ENCODE measurements around the gene IFFO2.
"Not testable (repeated sequence)": the region's sequence is repeated elsewhere in the genome, so short reads cannot be mapped to it uniquely, and the experiment has no call there.

IFFO2 gene

GRCh38 chr1:18871401-18872070, 84.9 kb downstream of the IFFO2 start:
- DNase-seq: no peak

DNA sequence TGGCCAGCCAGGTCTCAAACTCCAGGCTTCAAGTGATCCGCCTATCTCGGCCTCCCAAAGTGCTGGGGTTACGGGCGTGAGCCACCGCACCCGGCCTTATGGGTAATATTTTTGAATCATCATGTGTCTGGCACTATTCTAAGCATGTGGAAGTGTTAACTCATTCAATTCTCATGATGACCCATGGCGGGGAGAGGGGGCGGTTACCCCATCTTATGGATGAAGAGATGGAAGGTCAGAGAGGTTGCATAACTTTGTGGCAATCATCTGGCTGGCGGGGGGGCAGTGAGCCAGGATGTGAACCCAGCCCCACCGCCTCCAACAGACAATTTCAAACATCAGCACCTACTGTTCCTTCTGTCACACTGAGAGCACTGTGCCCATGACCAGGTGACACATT, 85.5 kb downstream of the IFFO2 start:
- no peak for DNase-seq

DNA sequence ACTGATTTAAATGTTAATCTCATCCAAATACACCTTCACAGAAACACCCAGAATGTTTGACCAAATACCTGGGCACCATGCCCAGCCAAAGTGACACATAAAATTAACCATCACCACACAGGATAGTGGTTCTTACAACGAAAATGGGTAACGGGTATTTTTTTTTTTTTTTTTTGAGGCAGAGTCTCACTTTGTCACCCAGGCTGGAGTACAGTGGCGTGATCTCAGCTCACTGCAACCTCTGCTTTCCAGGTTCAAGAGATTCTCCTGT, 85.9 kb downstream of the IFFO2 start:
- not testable (repeated sequence) for DNase-seq

DNA sequence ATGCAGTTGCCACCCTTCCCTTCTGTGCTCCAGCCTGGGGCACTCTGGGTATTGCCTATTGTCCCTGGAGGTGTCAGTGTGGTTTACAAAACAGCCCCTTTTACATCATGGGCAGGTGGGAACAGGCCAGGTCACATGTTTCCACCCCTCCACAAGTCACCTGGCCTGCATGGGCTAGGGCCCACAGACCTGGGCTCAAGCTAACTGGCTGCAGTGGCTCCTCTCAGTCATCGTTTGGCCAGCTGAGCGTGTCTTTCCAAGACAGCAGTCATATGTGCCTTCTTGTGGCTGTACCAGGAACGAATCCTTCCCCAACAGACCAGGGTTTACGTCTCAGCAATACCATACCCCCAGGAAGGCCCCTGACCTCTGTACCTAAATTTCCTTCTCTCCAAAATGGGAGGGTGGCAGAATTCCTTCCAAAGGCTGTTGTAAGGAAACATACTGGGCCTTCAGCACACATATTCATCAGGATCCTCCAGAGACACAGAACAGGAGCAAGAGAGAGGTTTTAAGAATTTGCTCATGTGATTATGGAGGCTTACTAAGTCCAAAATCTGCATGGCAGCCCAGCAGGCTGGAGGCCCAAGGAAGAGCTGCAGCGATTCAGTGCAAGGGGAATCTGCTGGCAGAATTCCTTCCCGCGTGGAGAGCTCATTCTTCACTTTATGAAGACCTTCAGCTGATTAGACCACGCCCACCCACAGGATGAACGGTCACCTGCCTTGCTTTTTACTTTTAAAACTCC, 86.5 kb downstream of the IFFO2 start:
- no peak for DNase-seq

DNA sequence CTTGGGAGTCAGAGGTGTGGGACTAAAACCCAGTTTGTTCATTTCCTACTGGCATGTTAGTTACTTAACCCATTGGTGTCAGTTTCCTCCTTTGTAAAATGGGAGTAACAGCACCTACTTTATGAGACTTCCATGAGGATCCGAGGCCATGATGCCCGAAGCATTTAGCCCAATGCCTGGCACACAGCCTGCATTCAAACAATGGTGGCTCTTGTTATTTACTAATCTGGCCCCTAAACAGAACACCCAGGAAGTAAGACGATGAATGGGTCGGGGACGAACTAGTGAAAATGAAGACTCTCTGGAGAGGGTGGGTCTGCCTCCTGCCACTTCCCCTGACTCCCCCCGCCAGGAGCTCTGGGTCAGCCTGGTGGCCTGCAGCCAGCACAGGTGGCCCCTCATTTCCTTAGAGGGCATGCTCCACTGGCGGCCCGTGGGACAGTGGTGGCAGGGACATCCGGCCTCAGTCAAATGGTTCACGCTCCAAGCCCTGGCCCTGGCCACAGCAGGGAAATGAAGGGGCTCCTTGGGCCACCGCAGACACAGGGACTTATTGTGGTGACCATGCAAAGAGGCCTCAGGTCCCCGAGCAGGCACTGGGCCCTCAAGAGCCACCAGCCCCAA, 87.6 kb downstream of the IFFO2 start:
- no peak for DNase-seq

DNA sequence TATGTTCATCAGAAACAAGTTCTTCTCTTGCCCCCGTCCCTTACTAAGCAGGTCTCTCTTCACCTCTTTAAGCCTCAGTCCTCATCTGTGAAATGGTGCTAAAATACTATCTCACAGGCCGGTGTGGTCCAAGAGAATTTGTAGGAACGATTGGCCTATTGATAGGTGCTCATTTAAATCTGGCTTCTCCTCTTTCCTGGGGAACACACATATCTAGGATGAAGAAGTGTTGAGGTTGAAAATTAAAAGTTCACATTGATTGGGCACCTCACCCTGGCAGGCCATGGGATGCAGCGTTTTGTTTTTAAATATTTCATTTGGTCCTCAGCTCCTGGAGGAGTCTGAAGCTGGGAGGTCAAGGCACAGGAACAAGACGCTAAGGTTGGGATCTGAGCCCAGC, 88.1 kb downstream of the IFFO2 start:
- no peak for DNase-seq

DNA sequence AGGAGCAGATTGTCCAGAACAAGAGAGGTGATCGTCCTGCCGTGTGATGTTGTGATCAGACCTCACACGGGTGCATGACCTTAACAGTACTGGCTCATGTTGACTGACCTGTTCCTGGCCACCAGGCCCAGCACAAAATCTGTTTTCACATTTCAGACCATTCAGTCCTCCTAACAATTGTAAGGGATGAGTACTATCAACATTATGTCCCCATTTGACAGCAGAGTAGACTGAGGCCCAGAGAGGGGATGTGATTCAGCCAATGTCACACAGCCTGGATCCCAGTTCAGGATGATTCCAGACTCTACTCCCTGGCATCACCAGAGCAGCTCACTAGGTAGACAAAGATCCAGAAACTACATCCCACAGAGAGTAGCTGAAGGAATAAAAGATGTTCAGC, 89.6 kb downstream of the IFFO2 start:
- no peak for DNase-seq

DNA sequence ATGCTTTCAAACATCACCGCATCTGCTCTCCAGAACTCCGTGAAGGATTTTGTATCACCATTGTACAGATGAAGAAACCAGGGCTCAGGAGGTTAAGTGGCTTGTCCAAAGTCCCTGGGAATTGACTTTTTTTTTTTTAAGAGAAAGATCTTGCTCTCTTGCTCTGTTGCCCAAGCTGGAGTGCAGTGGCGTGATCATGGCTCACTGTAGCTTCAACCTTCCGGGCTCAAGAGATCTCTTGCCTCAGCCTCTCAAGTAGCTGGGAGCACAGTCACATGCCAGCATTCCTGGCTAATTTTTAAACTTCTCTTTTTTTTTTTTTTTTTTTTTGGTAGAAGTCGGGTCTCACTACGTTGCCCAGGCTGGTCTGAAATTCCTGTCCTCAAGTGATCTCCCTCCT, 90.2 kb downstream of the IFFO2 start:
- DNase-seq: no peak

DNA sequence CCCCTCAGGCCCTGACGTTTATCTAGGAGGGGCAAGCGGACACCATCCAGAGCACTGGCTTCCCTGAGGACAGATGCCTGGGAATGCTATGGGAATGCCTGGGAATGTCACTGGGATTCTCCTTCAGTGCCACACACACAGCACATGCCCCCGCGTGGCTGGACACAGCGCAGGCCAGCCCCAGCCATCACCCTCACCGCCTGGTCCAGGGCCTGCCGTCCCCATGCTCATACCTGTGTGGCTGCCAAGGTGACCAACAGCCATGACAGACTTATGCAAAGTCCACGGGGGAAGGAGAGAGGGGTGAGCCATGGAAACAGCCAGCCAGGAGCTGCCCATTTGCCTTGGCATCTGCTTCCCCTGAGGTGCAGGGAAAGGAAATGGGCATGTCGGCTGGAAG, 91.3 kb downstream of the IFFO2 start:
- no peak for DNase-seq

GRCh38 chr1:18861590-18861989, 94.9 kb downstream of the IFFO2 start:
- no peak for DNase-seq

DNA sequence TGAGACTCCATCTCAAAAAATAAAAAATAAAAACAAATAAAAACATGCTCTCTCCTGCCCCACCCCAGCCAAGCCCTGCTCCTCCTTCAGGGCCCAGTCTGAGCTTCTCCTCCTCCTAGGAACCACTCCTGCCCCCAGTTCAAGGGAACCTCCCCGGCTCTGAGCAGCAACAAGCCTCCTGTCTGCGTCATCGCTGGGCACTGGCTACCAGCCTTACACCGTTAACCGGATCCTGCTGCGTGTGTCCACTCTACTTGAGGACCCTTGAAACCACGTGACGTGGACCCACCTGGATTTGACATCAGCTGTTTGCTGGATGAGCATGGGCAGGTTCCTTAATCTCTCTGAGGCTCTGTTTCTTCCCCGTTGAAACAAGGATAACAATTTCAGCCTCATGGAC, 95.4 kb downstream of the IFFO2 start:
- DNase-seq: no peak

DNA sequence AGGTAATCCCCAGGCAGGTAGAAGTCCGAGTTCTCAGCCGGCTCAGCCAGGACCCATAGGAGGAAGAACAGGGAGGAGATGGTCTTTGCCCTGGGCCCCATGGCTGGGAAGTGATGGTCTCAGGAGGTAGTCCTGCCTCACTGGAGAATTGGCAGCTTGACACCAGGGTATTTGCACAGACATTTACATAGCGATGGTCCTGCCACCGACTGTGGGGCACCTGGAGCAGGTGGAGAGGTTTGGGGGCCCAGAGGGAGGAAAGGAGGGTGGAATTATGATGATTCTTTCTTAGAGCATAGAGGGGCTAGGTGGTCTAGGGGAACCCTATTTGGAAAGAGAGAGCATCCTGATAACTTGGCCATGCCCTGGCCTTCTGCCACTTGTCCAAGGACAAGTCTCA, 96.9 kb downstream of the IFFO2 start, which contains the start of gene TAS1R2:
TSS of gene TAS1R2 (minus strand) at position 101 of the 400 bp plus-strand sequence. CDS start at position 101, 0 bp downstream.
- DNase-seq: no peak

DNA sequence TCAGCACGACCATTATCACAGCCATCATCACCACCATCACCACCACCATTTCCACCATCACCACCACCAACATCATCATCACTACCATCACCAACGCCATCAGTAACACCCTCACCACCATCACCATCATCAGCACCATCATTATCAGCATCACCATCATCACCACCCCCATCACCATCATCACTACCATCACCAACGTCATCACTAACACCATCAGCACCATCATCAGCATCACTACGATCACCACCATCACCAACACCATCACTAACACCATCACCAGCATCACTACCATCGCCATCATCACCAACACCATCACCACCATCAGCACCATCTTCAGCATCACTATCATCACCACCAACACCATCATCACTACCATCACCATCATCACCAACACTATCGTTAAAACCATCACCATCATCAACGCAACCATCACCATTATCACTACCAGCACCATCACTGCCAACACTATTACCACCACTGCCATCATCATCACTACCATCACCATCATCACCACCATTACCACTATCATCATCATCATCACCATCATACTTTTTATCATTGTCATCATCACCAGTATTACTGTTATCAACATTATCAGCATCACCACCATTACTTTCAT, 98.3 kb downstream of the IFFO2 start:
- DNase-seq: no peak

GRCh38 chr1:18856435-18856834, 100.0 kb downstream of the IFFO2 start:
- DNase-seq: no peak

- no peak for DNase-seq
These were observed 100.9 kb downstream of the IFFO2 start for GRCh38 chr1:18855573-18855972.

GRCh38 chr1:18854331-18855025, 102.0 kb downstream of the IFFO2 start:
- DNase-seq: no peak

All from activated gamma-delta T cell treated with Interleukin-2 at 50 U/mL for 16 hours (primary cell).